IMR-90 (cell line): ENCODE results near the gene RNF212B. TPM values are rescaled to one million over a fixed set of nuclear protein-coding genes. Genes with fewer than 3 reads are reported as not detected.
"Not testable (repeated sequence)": the region's sequence is repeated elsewhere in the genome, so short reads cannot be mapped to it uniquely, and the experiment has no call there.

ENCODE experiments used
- ATAC-seq: fragments of 200-7000 bp; cut with Tn5 transposase; 2 replicates; pipeline ENCODE4 v1.9.1; 2020; ENCODE audit warnings: low read depth, mild to moderate bottlenecking, moderate library complexity
- BruUV-seq: library from RNA; stranded (reverse); fragments of 400-500 nt; replicated peaks from 2 replicates; lab custom pipeline; 2021; lab: Mats Ljungman, UMichigan
- CTCF ChIA-PET: fragments of 300-600 bp; formaldehyde crosslinking; extraction: SDS; loops from one replicate; lab custom pipeline; 2021; ENCODE audit warnings: antibody characterized with exemption; lab: Yijun Ruan, JAX
- POLR2A ChIA-PET: fragments of 300-600 bp; sonication (Branson Sonifier 250); formaldehyde crosslinking; loops from one replicate; lab custom pipeline; 2022; ENCODE audit warnings: antibody characterized with exemption; ENCODE audit not compliant: unreplicated experiment; lab: Charles Lee
- DNase-seq: peaks from one replicate; pipeline ENCODE4 v3.0.0; 2013
- H2AFZ ChIP-seq: replicated peaks from 2 replicates; pipeline ENCODE3; 2013; ENCODE audit warnings: low read length, mild to moderate bottlenecking; ENCODE audit not compliant: poor library complexity
- H2AK5ac ChIP-seq: 2 replicates; pipeline ENCODE4 v1.6.1; 2013; ENCODE audit warnings: low read depth, low read length, inconsistent platforms
- H2AK9ac ChIP-seq: replicated peaks from 2 replicates; pipeline ENCODE3; 2013; ENCODE audit warnings: mild to moderate bottlenecking, low read depth, low read length, moderate library complexity; ENCODE audit not compliant: poor library complexity
- H2BK120ac ChIP-seq: 2 replicates; pipeline ENCODE4 v1.6.1; 2013; ENCODE audit warnings: low read depth, low read length, inconsistent platforms
- H2BK15ac ChIP-seq: 3 replicates; pipeline ENCODE4 v1.6.1; 2013; ENCODE audit warnings: low read depth, low read length, inconsistent platforms
- H2BK20ac ChIP-seq: 2 replicates; pipeline ENCODE4 v1.6.1; 2013; ENCODE audit warnings: low read depth, mild to moderate bottlenecking, inconsistent platforms, low read length, moderate library complexity
- H2BK5ac ChIP-seq: 2 replicates; pipeline ENCODE4 v1.6.1; 2013; ENCODE audit warnings: mild to moderate bottlenecking, low read depth, low read length, inconsistent platforms; ENCODE audit not compliant: poor library complexity, severe bottlenecking
- H3K14ac ChIP-seq: replicated peaks from 2 replicates; pipeline ENCODE4 v1.6.1; 2013; ENCODE audit warnings: low read depth, low read length, inconsistent platforms
- H3K18ac ChIP-seq: 2 replicates; pipeline ENCODE4 v1.6.1; 2013; ENCODE audit warnings: low read depth, low read length, control low read depth
- H3K23ac ChIP-seq: 2 replicates; pipeline ENCODE4 v1.6.1; 2013; ENCODE audit warnings: low read depth, low read length, inconsistent platforms
- H3K27ac ChIP-seq: 2 replicates; pipeline ENCODE4 v1.5.1; 2013; ENCODE audit warnings: mild to moderate bottlenecking, control low read depth, low read length; ENCODE audit not compliant: insufficient read depth
- H3K27me3 ChIP-seq: 2 replicates; pipeline ENCODE4 v1.6.1; 2013; ENCODE audit warnings: low read length; ENCODE audit not compliant: control insufficient read depth, insufficient read depth
- H3K36me3 ChIP-seq: 2 replicates; pipeline ENCODE4 v1.6.1; 2013; ENCODE audit warnings: low read length, mixed read lengths; ENCODE audit not compliant: control insufficient read depth, insufficient read depth
- H3K4ac ChIP-seq: 2 replicates; pipeline ENCODE4 v1.6.1; 2013; ENCODE audit warnings: low read depth, low read length, inconsistent platforms
- H3K4me1 ChIP-seq: 2 replicates; pipeline ENCODE4 v1.6.1; 2013; ENCODE audit warnings: low read length, mixed read lengths; ENCODE audit not compliant: control insufficient read depth, insufficient read depth
- H3K4me2 ChIP-seq: 2 replicates; pipeline ENCODE4 v1.6.1; 2013; ENCODE audit warnings: low read depth, mild to moderate bottlenecking, control low read depth, low read length, moderate library complexity
- H3K4me3 ChIP-seq: 2 replicates; pipeline ENCODE4 v1.5.1; 2013; ENCODE audit warnings: low read depth, mild to moderate bottlenecking, control low read depth, low read length, moderate library complexity; ENCODE audit not compliant: insufficient read depth
- H3K56ac ChIP-seq: 2 replicates; pipeline ENCODE4 v1.6.1; 2013; ENCODE audit warnings: low read length, inconsistent platforms; ENCODE audit not compliant: insufficient read depth; ENCODE audit errors: extremely low read depth
- H3K79me1 ChIP-seq, 2 experiments: 2 replicates each; pipeline ENCODE4 v1.6.1; 2013; ENCODE audit warnings: low read length in 2 of 2, inconsistent platforms in 1 of 2, low read depth in 1 of 2
- H3K9ac ChIP-seq: 2 replicates; pipeline ENCODE4 v1.6.1; 2013; ENCODE audit warnings: low read depth, low read length, control low read depth
- H3K9me1 ChIP-seq: 2 replicates; pipeline ENCODE4 v1.6.1; 2013; ENCODE audit warnings: low read length, inconsistent platforms; ENCODE audit not compliant: insufficient read depth
- H3K9me3 ChIP-seq: 2 replicates; pipeline ENCODE4 v1.6.1; 2013; ENCODE audit warnings: low read length; ENCODE audit not compliant: control insufficient read depth, insufficient read depth
- H4K20me1 ChIP-seq: 2 replicates; pipeline ENCODE4 v1.6.1; 2013; ENCODE audit warnings: low read length, inconsistent platforms; ENCODE audit not compliant: insufficient read depth
- H4K5ac ChIP-seq: 2 replicates; pipeline ENCODE4 v1.6.1; 2013; ENCODE audit warnings: mild to moderate bottlenecking, low read depth, low read length, control low read depth
- H4K8ac ChIP-seq, 2 experiments: 2 replicates each; pipeline ENCODE4 v1.6.1; 2013; ENCODE audit warnings: low read depth in 2 of 2, low read length in 2 of 2, control low read depth in 1 of 2, inconsistent platforms in 1 of 2
- H4K91ac ChIP-seq: 2 replicates; pipeline ENCODE4 v1.6.1; 2013; ENCODE audit warnings: low read depth, low read length, inconsistent platforms; ENCODE audit not compliant: insufficient read depth
- WGBS, 2 experiments: methylation state at CpG; one replicate each; pipeline versions ENCODE4 v1.1.5 to v1.1.7; 2013; ENCODE audit warnings: missing lambda C conversion rate in 2 of 2; ENCODE audit not compliant: insufficient read length in 1 of 2; ENCODE audit errors: extremely low coverage in 2 of 2; 5-methylcytosine and 5-hydroxymethylcytosine counted together
- dilution Hi-C: fragments of 300-500 bp; cut with HindIII; formaldehyde crosslinking; loops from one replicate; pipeline ENCODE4 v1.14.3; 2018; ENCODE audit warnings: low sequenced_read_pairs; ENCODE audit not compliant: unreplicated experiment
- in situ Hi-C: fragments of 300-500 bp; cut with MboI; formaldehyde crosslinking; loops from 3 replicates; pipeline ENCODE4 v1.14.3; 2019; ENCODE audit warnings: low sequenced_read_pairs, inconsistent platforms, mixed read lengths
- intact Hi-C: fragments of 100-400 bp; cut with micrococcal nuclease; formaldehyde crosslinking; loops from 2 replicates; pipeline ENCODE4 v1.10.0; 2022
- polyA plus RNA-seq, 3 experiments: library from polyadenylated mRNA; depleted of rRNA; stranded (reverse); fragments of >200 nt; gene quantifications; 2 replicates each; pipeline ENCODE4 v1.2.3, GENCODE V29; 2012; ENCODE audit warnings: low replicate concordance in 1 of 3
- total RNA-seq: library from RNA; depleted of rRNA; stranded (reverse); fragments of >200 nt; gene quantifications from 2 replicates; pipeline ENCODE4 v1.2.3, GENCODE V29; 2012

RNF212B gene
- total and polyA plus RNA-seq, 2 of the 4 experiments (the other 2 are of a cell fraction) = not detected

DNA sequence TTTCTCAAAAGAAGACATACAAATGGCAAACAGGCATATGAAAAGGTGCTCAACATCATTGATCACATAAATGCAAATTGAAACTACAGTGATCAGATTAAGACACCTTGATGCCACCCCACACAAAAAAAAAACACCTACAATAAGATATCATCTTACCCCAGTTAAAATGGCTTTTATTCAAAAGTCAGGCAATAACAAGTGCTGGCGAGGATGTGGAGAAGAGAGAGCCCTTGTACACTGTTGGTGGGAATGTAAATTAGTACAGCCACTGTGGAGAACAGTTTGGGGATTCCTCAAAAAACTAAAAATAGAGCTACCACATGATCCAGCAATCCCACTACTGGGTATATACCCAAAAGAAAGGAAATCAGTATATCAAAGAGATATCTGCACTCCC is 12.8 kb upstream of the RNF212B start:
- H2BK120ac ChIP-seq, DNase-seq, H2AK9ac ChIP-seq, H3K4me1 ChIP-seq, H3K9me3 ChIP-seq, H3K9ac ChIP-seq, H3K36me3 ChIP-seq, H3K56ac ChIP-seq, H3K18ac ChIP-seq, H3K4ac ChIP-seq, H3K27ac ChIP-seq, intact Hi-C loops, H4K8ac ChIP-seq, H2AFZ ChIP-seq, H4K20me1 ChIP-seq, H4K91ac ChIP-seq, BruUV-seq, dilution Hi-C loops, H3K27me3 ChIP-seq, H3K14ac ChIP-seq, H3K4me3 ChIP-seq, POLR2A ChIA-PET, H2BK5ac ChIP-seq, H4K5ac ChIP-seq, H3K4me2 ChIP-seq, CTCF ChIA-PET, H2BK20ac ChIP-seq, ATAC-seq, H3K79me1 ChIP-seq, H3K9me1 ChIP-seq, H2BK15ac ChIP-seq, H3K23ac ChIP-seq, H2AK5ac ChIP-seq, in situ Hi-C loops: not testable (repeated sequence)
- no CpG with 5 or more reads among the region's 1 CpG for WGBS, 2 experiments
